SH-SY5Y (cell line): ENCODE data around the gene EPB41L1.

ENCODE experiments used
- GATA2 ChIP-seq: IDR thresholded peaks from 2 replicates; pipeline ENCODE4 v1.6.1; 2011; ENCODE audit warnings: mild to moderate bottlenecking, low read depth, low read length
- GATA3 ChIP-seq: IDR thresholded peaks from 2 replicates; pipeline ENCODE4 v1.6.1; 2011; ENCODE audit warnings: low read depth, mild to moderate bottlenecking, low read length, moderate library complexity

DNA sequence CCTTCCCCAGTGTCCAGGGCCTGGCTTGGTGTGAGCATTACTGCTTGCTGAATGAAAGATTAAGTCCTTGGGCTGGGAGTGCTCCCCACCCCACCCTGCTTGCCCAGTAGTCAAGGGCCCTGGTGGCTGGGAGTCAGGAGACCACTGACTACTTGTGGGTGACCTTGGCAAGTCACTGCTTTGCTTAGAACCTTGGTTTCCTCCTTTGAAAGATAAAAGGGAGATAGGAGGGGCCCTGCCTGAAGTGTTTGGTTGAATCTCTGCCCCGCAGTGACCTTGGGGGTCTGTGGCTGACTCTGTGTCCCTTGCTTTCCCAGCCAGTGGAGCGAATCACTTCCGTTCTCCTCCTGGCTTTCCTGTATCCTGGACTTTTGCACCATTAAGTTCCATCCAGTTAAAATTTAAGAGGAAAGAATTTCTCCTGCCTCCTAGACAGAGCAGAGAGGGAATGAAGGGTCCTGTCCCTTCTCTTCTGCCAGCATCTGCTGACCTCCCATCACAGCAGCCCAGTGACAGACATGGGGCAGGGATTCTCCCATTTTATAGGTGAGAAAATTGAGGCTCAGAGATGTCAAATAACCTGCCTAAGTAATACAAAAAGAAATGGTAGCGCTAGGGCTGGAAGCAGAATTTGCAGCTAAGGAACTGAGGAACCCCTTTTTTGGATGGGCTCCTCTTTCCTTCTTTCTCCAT is 3.5 kb upstream of the EPB41L1 start:
- no peak for TF ChIP-seq GATA2
- TF ChIP-seq GATA3, result no peak
